WI38 (cell line): ENCODE results near the gene OR4C15.

ENCODE experiments used
- H3K4me3 ChIP-seq: 2 replicates; pipeline ENCODE4 v1.5.1; 2011; ENCODE audit warnings: low read depth, mild to moderate bottlenecking, control low read depth, low read length
- TF ChIP-seq, protein P1 (sequence below): IDR thresholded peaks from 2 replicates; pipeline ENCODE4 v1.5.1; 2012; ENCODE audit warnings: low read depth, mild to moderate bottlenecking, control low read depth, low read length

Gene OR4C15

GRCh38 chr11:55554169-55554568, at the start of gene OR4C15:
Gene OR4C15 (plus strand): TSS chr11:55554469. CDS start chr11:55554469, 0 bp downstream.
- TF ChIP-seq, protein P1, sequence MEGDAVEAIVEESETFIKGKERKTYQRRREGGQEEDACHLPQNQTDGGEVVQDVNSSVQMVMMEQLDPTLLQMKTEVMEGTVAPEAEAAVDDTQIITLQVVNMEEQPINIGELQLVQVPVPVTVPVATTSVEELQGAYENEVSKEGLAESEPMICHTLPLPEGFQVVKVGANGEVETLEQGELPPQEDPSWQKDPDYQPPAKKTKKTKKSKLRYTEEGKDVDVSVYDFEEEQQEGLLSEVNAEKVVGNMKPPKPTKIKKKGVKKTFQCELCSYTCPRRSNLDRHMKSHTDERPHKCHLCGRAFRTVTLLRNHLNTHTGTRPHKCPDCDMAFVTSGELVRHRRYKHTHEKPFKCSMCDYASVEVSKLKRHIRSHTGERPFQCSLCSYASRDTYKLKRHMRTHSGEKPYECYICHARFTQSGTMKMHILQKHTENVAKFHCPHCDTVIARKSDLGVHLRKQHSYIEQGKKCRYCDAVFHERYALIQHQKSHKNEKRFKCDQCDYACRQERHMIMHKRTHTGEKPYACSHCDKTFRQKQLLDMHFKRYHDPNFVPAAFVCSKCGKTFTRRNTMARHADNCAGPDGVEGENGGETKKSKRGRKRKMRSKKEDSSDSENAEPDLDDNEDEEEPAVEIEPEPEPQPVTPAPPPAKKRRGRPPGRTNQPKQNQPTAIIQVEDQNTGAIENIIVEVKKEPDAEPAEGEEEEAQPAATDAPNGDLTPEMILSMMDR: no peak
- H3K4me3 ChIP-seq: no peak within 1 kb of the TSS

GRCh38 chr11:55571828-55572227, 17.6 kb downstream of the OR4C15 start, which contains the start of gene OR4C16:
Gene OR4C16 (plus strand): TSS chr11:55572128. CDS start chr11:55572128, 0 bp downstream.
- H3K4me3 ChIP-seq: no peak within 1 kb of the TSS
- TF ChIP-seq, protein P1: no peak

DNA sequence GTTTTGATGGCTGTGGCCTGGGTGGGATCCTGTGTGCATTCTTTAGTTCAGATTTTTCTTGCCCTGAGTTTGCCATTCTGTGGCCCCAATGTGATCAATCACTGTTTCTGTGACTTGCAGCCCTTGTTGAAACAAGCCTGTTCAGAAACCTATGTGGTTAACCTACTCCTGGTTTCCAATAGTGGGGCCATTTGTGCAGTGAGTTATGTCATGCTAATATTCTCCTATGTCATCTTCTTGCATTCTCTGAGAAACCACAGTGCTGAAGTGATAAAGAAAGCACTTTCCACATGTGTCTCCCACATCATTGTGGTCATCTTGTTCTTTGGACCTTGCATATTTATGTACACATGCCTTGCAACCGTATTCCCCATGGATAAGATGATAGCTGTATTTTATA, 18.3 kb downstream of the OR4C15 start:
- H3K4me3 ChIP-seq: no peak overlapping the region
- TF ChIP-seq, protein P1: no peak
